GM12878 (cell line): ENCODE results near the gene PATJ. TPM values are rescaled to one million over a fixed set of nuclear protein-coding genes. Genes with fewer than 3 reads are reported as not detected.

ENCODE experiments used
- ATAC-seq: fragments of 200-7000 bp; cut with Tn5 transposase; 3 replicates; pipeline ENCODE4 v1.9.1; 2020; ENCODE audit warnings: mild to moderate bottlenecking, moderate library complexity
- BruUV-seq: library from RNA; stranded (reverse); fragments of 400-500 nt; replicated peaks from 2 replicates; lab custom pipeline; 2021; lab: Mats Ljungman, UMichigan
- CTCF ChIA-PET: fragments of 300-600 bp; sonication (Branson Sonifier 250); formaldehyde crosslinking; extraction: SDS; loops from one replicate; lab custom pipeline; 2021; ENCODE audit warnings: inconsistent platforms; lab: Yijun Ruan, JAX
- POLR2A ChIA-PET: fragments of 350-600 bp; formaldehyde crosslinking; extraction: SDS; loops from one replicate; lab custom pipeline; 2021; ENCODE audit warnings: inconsistent platforms; lab: Charles Lee
- RAD21 ChIA-PET: fragments of 300-600 bp; sonication (Branson Sonifier 250); formaldehyde crosslinking; loops from one replicate; lab custom pipeline; 2023; ENCODE audit warnings: antibody characterized with exemption; ENCODE audit not compliant: unreplicated experiment; lab: Charles Lee
- SMC1A ChIA-PET: fragments of 300-600 bp; sonication (Branson Sonifier 250); formaldehyde crosslinking; loops from one replicate; lab custom pipeline; 2023; ENCODE audit not compliant: unreplicated experiment, uncharacterized antibody; lab: Charles Lee
- DNase-seq: peaks from one replicate; pipeline ENCODE4 v3.0.0-alpha.2; 2011; ENCODE audit warnings: low read depth, low spot score
- FAIRE-seq: peaks from 3 replicates; lab custom pipeline; 2011; peaks lifted over from hg19 to GRCh38; lab: Jason Lieb, UNC
- H2AFZ ChIP-seq: 2 replicates; pipeline ENCODE4 v1.6.0; 2011; ENCODE audit warnings: low read depth, low read length, control low read depth; ENCODE audit not compliant: control insufficient read depth
- H3K27ac ChIP-seq: 2 replicates; pipeline ENCODE4 v1.5.1; 2011; ENCODE audit warnings: control low read depth; ENCODE audit not compliant: control insufficient read depth, insufficient read depth
- H3K27me3 ChIP-seq, 2 experiments: replicated peaks in 1 of 2; 2 replicates each; pipeline versions ENCODE4 v1.6.0 to v1.6.1; 2011; ENCODE audit warnings: low read length in 1 of 2; ENCODE audit not compliant: control insufficient read depth in 2 of 2, insufficient read depth in 2 of 2
- H3K36me3 ChIP-seq, 2 experiments: 2 replicates each; pipeline ENCODE4 v1.5.1; 2011; ENCODE audit warnings: low read length in 1 of 2; ENCODE audit not compliant: control insufficient read depth in 2 of 2, insufficient read depth in 2 of 2
- H3K4me1 ChIP-seq: 2 replicates; pipeline ENCODE4 v1.6.1; 2011; ENCODE audit warnings: mild to moderate bottlenecking, low read length, moderate library complexity, mixed read lengths; ENCODE audit not compliant: control insufficient read depth, insufficient read depth
- H3K4me2 ChIP-seq: 2 replicates; pipeline ENCODE4 v1.6.0; 2011; ENCODE audit warnings: control low read depth; ENCODE audit not compliant: control insufficient read depth, insufficient read depth
- H3K4me3 ChIP-seq: fragments of 200-600 bp; sonication (generic); 2 replicates; pipeline ENCODE4 v1.5.1; 2016
- H3K79me2 ChIP-seq: 2 replicates; pipeline ENCODE4 v1.6.0; 2011; ENCODE audit warnings: low read length; ENCODE audit not compliant: control insufficient read depth, insufficient read depth
- H3K9ac ChIP-seq: 2 replicates; pipeline ENCODE4 v1.8.0; 2011; ENCODE audit warnings: low read length, control low read depth, mixed read lengths; ENCODE audit not compliant: control insufficient read depth, insufficient read depth
- H3K9me3 ChIP-seq: replicated peaks from 3 replicates; pipeline ENCODE4 v1.5.1; 2011; ENCODE audit warnings: mild to moderate bottlenecking, low read length; ENCODE audit not compliant: control insufficient read depth, insufficient read depth
- H4K20me1 ChIP-seq: 2 replicates; pipeline ENCODE4 v1.6.0; 2011; ENCODE audit not compliant: control insufficient read depth, insufficient read depth
- CBX3 ChIP-seq: fragments of 200-600 bp; sonication (generic); IDR thresholded peaks from 2 replicates; pipeline ENCODE4 v1.6.1; 2016; ENCODE audit warnings: low read depth, borderline replicate concordance
- CUX1 ChIP-seq: IDR thresholded peaks from 2 replicates; pipeline ENCODE4 v1.6.1; 2012; ENCODE audit warnings: improper control_type of control experiment, low read depth, low read length; ENCODE audit not compliant: insufficient replicate concordance
- ETV6 ChIP-seq, 2 experiments: fragments of 450-650 bp in 1 of 2; IDR thresholded peaks in 1 of 2; conservative IDR thresholded peaks in 1 of 2; 2 replicates each; pipeline ENCODE4 v1.6.1; 2014; ENCODE audit warnings: antibody characterized with exemption in 1 of 2, borderline replicate concordance in 1 of 2, low read depth in 1 of 2, mild to moderate bottlenecking in 1 of 2, moderate library complexity in 1 of 2
- HCFC1 ChIP-seq: fragments of 150-350 bp; IDR thresholded peaks from 2 replicates; pipeline ENCODE4 v1.6.1; 2014; ENCODE audit warnings: low read length
- IRF4 ChIP-seq: IDR thresholded peaks from 2 replicates; pipeline ENCODE4 v1.6.1; 2011; ENCODE audit warnings: low read depth, low read length
- JUNB ChIP-seq: IDR thresholded peaks from 2 replicates; pipeline ENCODE4 v1.6.1; 2016; ENCODE audit warnings: antibody characterized with exemption, mild to moderate bottlenecking
- ZBTB40 ChIP-seq: fragments of 450-650 bp; IDR thresholded peaks from 2 replicates; pipeline ENCODE4 v1.6.1; 2016; ENCODE audit warnings: mild to moderate bottlenecking, moderate library complexity, borderline replicate concordance
- ZNF217 ChIP-seq: fragments of 450-650 bp; IDR thresholded peaks from 2 replicates; pipeline ENCODE4 v1.6.1; 2017; ENCODE audit warnings: antibody characterized with exemption, mild to moderate bottlenecking
- ZNF384 ChIP-seq: IDR thresholded peaks from 2 replicates; pipeline ENCODE4 v1.6.1; 2012; ENCODE audit warnings: low read depth, mild to moderate bottlenecking, low read length, improper control_type of control experiment, borderline replicate concordance
- WGBS: methylation state at CpG from one replicate; pipeline ENCODE4 v1.1.6; 2016; ENCODE audit warnings: low lambda C conversion rate; ENCODE audit not compliant: insufficient replicate concordance, insufficient coverage; ENCODE audit errors: missing lambda C conversion rate; 5-methylcytosine and 5-hydroxymethylcytosine counted together
- in situ Hi-C: fragments of 300-500 bp; cut with MboI; formaldehyde crosslinking; loops from 9 replicates; pipeline ENCODE4 v1.14.3; 2018; ENCODE audit warnings: mixed read lengths
- intact Hi-C: fragments of 100-400 bp; cut with micrococcal nuclease; formaldehyde crosslinking; loops from one replicate; pipeline ENCODE4 v1.14.2; 2022; ENCODE audit not compliant: unreplicated experiment
- polyA plus RNA-seq, 11 experiments: library from polyadenylated mRNA; depleted of rRNA in 4 of 11; unstranded in 6 of 11; stranded (reverse) in 5 of 11; fragments of >200 nt; fragmentation: Nextera tagmentation in 4 of 11; fragmentation: Illumina TruSeq in 1 of 11; extraction: Ambion mirVana in 4 of 11; extraction: Trizol in 1 of 11; gene quantifications; 1 replicate in 1 of 11; 2 replicates in 10 of 11; pipeline versions ENCODE4 v1.2.1 to v1.2.3, GENCODE V29; 2011 to 2016; ENCODE audit warnings: inconsistent platforms in 2 of 11, missing spikeins in 2 of 11, low read depth in 1 of 11
- total RNA-seq, 4 experiments: library from RNA; depleted of rRNA in 3 of 4; stranded (reverse); fragments of >200 nt in 3 of 4; fragmentation: Illumina TruSeq in 1 of 4; extraction: Trizol in 1 of 4; gene quantifications; 2 replicates each; pipeline versions ENCODE4 v1.2.1 to v1.2.3, GENCODE V29; 2013 to 2021

The PATJ gene
- total and polyA plus RNA-seq, 10 of the 15 experiments (the other 5 are each of a cell fraction or from before 2014, with no cell fraction given) = 2.8 to 13.9 (median 6.9) TPM

GRCh38 chr1:62176597-62177312 lies 434.5 kb downstream of the PATJ start:
- Histone ChIP-seq H3K4me2 (no peak overlapping the region), H3K4me3 (no peak overlapping the region), H3K4me1 (no peaks in the 10 kb centered on the region), H4K20me1 (no peaks in the 10 kb centered on the region), H3K79me2 (no peaks in the 10 kb centered on the region), H3K36me3 (no peaks in the 10 kb centered on the region), H2AFZ (no peak overlapping the region), H3K9me3 (no peaks in the 10 kb centered on the region), H3K9ac (no peak overlapping the region), H3K27ac (no peak overlapping the region), H3K27me3 (no peaks in the 10 kb centered on the region)
- SMC1A ChIA-PET = interaction anchor here (1.1 to 3.5 kb wide), 6 partner anchors 33 to 570 kb away, joined by 3 to 25 read pairs (median 6); no protein-coding TSS in a partner anchor
- no TSS peak for BruUV-seq
- DNase-seq = no peak
- RAD21 ChIA-PET = interaction anchor here (1.5 to 1.8 kb wide), 3 partner anchors 226 to 569 kb away, joined by 5 to 24 read pairs (median 13); no protein-coding TSS in a partner anchor
- intact Hi-C loops = no loop called here
- no peak for FAIRE-seq
- 39% methylated on average over 14 of the region's 14 CpGs for WGBS
- CTCF ChIA-PET = interaction anchor here (0.8 to 2.1 kb wide), 11 partner anchors 9 to 570 kb away, joined by 3 to 51 read pairs (median 5); no protein-coding TSS in a partner anchor
- in situ Hi-C loops = loop anchor here (5.0 kb wide), 2 partner anchors 231 to 571 kb away; no protein-coding TSS in a partner anchor
- ATAC-seq = no peak
- POLR2A ChIA-PET = no interaction called here
- TF ChIP-seq ZNF217 (no peak), IRF4 (no peak), CUX1 (no peak), HCFC1 (no peak), CBX3 (no peak), ZBTB40 (no peak), ZNF384 (no peak), JUNB (no peak), ETV6 (conservative IDR thresholded peaks at IDR 0.05 in 1 of 2, IDR thresholded peaks at IDR 0.05 in 1 of 2; ENCODE audit: borderline replicate concordance in 1 of 2, low read depth in 1 of 2) (no peak)
